ENCODE measurements around the gene OXCT2.

The OXCT2 gene

DNA sequence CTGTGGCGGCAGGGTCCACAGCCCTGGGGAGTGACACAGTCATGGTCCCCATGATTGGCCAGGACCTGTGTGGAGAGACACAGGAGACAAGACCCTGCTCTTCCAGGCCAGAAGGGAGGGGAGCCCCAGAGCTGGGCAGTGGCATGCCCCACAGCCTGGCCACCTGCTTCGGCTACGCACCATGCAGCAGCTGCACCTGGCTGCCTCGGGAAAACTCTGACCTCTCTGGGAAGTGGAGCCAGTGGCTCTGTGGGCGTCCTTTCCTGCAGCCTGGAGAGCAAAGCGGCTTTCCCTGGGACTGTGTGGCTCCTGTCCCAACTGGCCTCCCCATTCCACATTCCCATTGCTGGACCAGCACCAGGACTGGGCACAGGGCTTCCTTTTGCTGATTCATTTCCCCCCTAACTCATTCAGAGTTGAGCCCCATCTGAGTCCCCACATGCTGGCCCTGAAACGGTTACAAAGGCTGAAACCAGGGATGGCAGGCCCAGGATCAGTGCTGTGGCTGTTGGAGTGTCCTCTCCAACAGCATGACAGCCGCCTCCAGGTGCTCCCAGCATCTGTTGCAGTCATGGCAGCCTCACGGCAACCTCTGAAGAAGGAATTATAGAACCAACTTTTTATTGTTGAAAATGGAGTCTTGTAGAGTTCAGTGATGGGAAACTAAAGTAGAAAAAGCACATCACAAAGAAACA, 15.0 kb downstream of the OXCT2 start:
- Histone ChIP-seq H3K27ac (no peak overlapping the region), H3K36me3 (peaks cover 67% of the 10 kb centered on the region), H3K27me3 (ENCODE audit: insufficient read depth, low read depth, severe bottlenecking) (no peaks in the 10 kb centered on the region), H3K9me3 (ENCODE audit: severe bottlenecking) (no peaks in the 10 kb centered on the region), H3K4me3 (ENCODE audit: low read depth, low read length) (no peak overlapping the region)
- DNase-seq = no peak
- TF ChIP-seq, protein P1, sequence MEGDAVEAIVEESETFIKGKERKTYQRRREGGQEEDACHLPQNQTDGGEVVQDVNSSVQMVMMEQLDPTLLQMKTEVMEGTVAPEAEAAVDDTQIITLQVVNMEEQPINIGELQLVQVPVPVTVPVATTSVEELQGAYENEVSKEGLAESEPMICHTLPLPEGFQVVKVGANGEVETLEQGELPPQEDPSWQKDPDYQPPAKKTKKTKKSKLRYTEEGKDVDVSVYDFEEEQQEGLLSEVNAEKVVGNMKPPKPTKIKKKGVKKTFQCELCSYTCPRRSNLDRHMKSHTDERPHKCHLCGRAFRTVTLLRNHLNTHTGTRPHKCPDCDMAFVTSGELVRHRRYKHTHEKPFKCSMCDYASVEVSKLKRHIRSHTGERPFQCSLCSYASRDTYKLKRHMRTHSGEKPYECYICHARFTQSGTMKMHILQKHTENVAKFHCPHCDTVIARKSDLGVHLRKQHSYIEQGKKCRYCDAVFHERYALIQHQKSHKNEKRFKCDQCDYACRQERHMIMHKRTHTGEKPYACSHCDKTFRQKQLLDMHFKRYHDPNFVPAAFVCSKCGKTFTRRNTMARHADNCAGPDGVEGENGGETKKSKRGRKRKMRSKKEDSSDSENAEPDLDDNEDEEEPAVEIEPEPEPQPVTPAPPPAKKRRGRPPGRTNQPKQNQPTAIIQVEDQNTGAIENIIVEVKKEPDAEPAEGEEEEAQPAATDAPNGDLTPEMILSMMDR (IDR thresholded peaks at IDR 0.05; ENCODE audit: low read depth, low read length) = no peak

DNA sequence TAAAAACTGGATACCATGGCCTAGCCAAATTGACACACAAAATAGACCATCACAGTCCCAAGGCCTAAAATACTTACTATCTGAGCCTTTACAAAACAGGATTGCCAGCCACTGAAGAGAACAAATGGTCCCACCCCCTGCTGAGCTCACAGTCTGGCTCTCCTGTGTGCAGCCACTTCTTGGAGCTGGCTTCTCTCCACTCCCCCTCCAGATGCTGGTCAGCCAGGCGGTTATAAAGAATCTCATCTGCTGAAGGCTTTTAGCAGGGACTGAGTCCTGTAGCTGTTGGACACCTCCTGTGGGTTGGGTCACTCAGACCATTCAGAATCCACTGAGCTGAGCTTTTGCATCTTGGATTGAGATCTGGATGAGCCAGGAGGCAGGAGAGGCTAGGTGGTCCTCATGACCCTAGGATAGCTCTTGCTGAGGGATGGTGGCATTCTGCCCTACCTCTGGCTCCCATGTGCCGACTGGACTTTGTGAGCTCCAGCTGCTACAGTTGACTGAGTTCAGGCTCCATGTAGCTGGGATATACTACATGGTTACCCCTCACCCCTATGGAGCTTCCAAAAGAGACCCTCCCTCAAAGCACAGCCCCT, 16.1 kb downstream of the OXCT2 start:
- Histone ChIP-seq H3K9me3 (ENCODE audit: severe bottlenecking) (no peaks in the 10 kb centered on the region), H3K27ac (no peak overlapping the region), H3K36me3 (peaks cover 77% of the 10 kb centered on the region), H3K4me3 (ENCODE audit: low read depth, low read length) (no peak overlapping the region), H3K27me3 (ENCODE audit: insufficient read depth, low read depth, severe bottlenecking) (no peaks in the 10 kb centered on the region)
- no peak for DNase-seq
- TF ChIP-seq, protein P1 (IDR thresholded peaks at IDR 0.05; ENCODE audit: low read depth, low read length) = no peak

DNA sequence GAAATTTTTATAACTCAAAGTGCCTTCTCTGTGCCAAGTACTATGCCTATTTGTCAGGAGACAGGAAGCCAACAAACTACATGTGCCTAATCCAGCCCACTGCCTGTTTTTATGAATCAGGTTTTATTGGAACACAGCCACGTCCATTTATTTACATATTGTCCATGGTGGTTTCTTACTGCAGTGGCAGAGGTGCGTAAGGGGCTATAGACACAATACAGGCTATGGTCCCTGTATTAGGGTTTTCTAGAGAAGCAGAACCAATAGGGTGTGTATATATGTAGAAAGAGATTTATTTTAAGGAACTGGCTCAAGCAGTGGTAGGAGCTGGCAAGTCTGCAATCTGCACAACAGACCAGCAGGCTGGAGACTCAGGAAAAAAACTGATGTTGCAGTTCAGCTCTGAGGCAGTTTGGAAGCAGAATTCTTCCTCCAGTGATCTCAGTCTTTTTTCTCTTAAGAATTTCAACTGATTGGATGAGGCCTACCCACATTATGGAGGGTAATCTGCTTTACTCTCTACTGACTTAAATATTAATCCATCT, 17.1 kb downstream of the OXCT2 start:
- H3K4me3 ChIP-seq (ENCODE audit: low read depth, low read length) = no peak overlapping the region
- H3K36me3 ChIP-seq = peaks cover 82% of the 10 kb centered on the region
- DNase-seq = no peak
- H3K27me3 ChIP-seq (ENCODE audit: insufficient read depth, low read depth, severe bottlenecking) = no peaks in the 10 kb centered on the region
- TF ChIP-seq, protein P1 (IDR thresholded peaks at IDR 0.05; ENCODE audit: low read depth, low read length) = no peak
- no peak overlapping the region for H3K27ac ChIP-seq
- H3K9me3 ChIP-seq (ENCODE audit: severe bottlenecking) = no peaks in the 10 kb centered on the region

DNA sequence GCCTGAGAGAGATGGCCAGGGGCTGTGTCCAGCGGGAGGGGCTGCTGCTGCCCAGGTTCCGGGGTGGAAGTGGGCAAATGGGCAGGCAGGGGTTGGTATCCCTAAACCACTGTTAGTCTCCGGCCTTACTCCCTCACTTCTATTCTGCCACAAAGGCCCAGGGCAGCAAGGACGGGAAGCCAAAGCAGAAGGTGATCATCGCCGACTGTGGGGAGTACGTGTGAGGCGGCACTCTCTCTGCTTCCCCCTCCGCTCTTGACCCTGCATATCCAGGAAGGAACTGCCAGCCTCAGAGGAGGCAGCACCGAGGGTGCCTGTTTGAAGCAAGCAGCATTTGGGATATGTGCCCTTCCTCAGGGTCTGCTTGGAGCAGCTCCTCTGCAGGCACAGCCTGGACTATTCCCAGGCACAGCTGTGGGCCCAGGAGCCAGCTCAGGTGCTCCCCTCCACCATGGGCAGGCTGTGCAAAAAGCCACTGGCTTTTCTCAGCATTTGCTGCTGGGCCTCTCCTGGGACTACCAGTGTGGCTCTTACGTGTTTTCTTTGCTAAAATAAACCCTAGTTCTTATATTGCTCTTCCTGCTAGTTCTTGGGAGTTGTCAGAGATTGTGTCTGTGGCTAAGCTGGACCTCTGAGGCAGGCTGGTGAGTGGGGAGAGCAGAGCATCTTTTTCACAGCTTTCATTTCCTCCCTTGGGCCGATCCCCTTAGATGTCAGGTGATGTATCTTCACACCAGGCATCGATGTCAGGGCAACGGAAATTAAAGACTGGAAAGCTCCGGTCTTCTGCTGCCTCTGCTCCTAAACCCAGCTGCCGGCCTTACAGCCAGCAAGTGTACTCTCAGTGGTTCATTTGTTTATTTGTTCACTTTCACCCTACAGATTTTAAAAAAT, 17.8 kb downstream of the OXCT2 start:
- H3K4me3 ChIP-seq (ENCODE audit: low read depth, low read length) = no peak overlapping the region
- H3K36me3 ChIP-seq = peaks cover 89% of the 10 kb centered on the region
- H3K27ac ChIP-seq = no peak overlapping the region
- no peaks in the 10 kb centered on the region for H3K27me3 ChIP-seq (ENCODE audit: insufficient read depth, low read depth, severe bottlenecking)
- no peak for DNase-seq
- no peaks in the 10 kb centered on the region for H3K9me3 ChIP-seq (ENCODE audit: severe bottlenecking)
- TF ChIP-seq, protein P1 (IDR thresholded peaks at IDR 0.05; ENCODE audit: low read depth, low read length) = no peak

DNA sequence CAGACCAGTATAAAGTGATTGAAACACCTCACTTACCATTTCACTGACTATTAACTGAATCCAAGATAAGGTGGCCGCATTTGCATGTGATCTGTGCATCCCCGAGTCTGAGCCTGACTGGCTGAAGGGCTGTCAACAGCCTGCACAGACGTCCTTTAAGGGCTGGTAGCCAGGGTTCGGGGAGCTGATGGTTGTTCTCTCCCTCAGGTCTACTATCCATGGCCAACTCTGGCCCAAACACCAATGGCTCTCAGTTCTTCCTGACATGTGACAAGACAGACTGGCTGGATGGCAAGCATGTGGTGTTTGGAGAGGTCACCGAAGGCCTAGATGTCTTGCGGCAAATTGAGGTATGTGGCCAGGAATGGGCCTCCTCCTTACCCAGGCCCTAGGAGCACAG, 18.4 kb downstream of the OXCT2 start:
- Histone ChIP-seq H3K27me3 (ENCODE audit: insufficient read depth, low read depth, severe bottlenecking) (no peaks in the 10 kb centered on the region), H3K27ac (no peak overlapping the region), H3K36me3 (peaks cover 89% of the 10 kb centered on the region), H3K9me3 (ENCODE audit: severe bottlenecking) (no peaks in the 10 kb centered on the region), H3K4me3 (ENCODE audit: low read depth, low read length) (no peak overlapping the region)
- TF ChIP-seq, protein P1 (IDR thresholded peaks at IDR 0.05; ENCODE audit: low read depth, low read length) = no peak
- no peak for DNase-seq
